Measurements from ENCODE around the gene KATNB1. TPM values are rescaled to one million over a fixed set of nuclear protein-coding genes. Genes with fewer than 3 reads are reported as not detected.

Gene KATNB1
- polyA plus RNA-seq, 1 of the 3 experiments (the other 2 are of a cell fraction): 43.7 TPM

DNA sequence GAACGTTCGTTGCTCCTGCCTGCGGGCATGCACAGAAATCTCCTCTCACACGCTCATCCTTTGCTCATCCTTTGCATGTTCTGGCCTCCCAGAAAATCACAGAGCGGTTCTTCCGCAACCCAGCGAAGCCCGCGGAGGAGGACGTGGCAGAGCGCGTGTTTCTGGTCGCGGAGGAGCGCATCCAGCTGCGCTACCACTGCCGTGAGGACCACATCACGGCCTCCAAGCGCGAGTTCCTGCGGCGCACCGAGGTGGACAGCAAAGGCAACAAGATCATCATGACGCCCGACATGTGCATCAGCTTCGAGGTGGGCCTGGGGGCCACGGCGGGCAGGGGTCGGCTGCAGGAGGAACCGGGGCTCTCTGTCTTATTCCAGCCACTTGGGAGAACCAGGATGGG is 9.6 kb upstream of the KATNB1 start:
- no peaks in the 10 kb centered on the region for H3K79me2 ChIP-seq (ENCODE audit: insufficient read depth)
- CTCF ChIA-PET: interaction anchor here (1.5 to 1.7 kb wide), 2 partner anchors 149 to 151 kb away, joined by 3 read pairs; no protein-coding TSS in a partner anchor

DNA sequence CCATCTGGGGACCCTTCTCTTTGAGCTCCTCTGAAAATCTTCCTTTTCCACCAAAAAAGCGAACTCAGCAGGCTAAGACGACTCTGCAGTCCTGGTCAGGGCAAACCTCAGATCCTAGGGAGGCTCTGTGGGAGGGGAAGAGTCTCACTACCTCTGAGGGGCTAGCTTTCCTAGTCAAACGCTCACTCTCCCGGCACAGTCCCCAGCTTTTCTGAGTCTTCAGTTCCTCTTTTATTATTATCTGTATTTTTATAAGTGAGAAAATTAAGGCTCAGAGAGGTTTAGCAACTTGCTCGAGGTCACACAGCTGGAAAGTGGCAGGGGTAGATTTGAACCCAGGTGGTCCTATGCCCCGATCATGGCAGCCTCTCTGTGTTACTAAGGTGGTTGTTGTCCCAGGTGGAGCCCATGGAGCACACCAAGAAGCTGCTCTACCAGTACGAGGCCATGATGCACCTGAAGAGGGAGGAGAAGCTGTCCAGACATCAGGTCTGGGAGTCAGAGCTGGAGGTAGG is 9.1 kb upstream of the KATNB1 start:
- ChIA-PET POLR2A (interaction anchor here (1.0 kb wide), 1 partner anchor 9 kb away, joined by 3 read pairs; the partner anchor contains the start of gene KATNB1), CTCF (interaction anchor here (1.7 kb wide), 2 partner anchors 136 to 150 kb away, joined by 3 to 5 read pairs; no protein-coding TSS in a partner anchor)
- no peak overlapping the region for H3K27ac ChIP-seq (ENCODE audit: low read depth in 2 of 2, low read length in 1 of 2)
- H4K20me1 ChIP-seq (ENCODE audit: insufficient read depth): no peaks in the 10 kb centered on the region
- no peak overlapping the region for H2AFZ ChIP-seq (ENCODE audit: low read depth)
- H3K9me3 ChIP-seq: no peaks in the 10 kb centered on the region
- WGBS (ENCODE audit: low lambda C conversion rate): 36% methylated on average over 7 of the region's 7 CpGs
- H3K4me1 ChIP-seq (ENCODE audit: control insufficient read depth in 1 of 2, insufficient read depth in 2 of 2, low read depth in 1 of 2, low read length in 1 of 2): peaks cover 0 to 6% of the 10 kb centered on the region in 2 experiments; a peak in 1 of 4 replicates
- no peaks in the 10 kb centered on the region for H3F3A ChIP-seq (replicated peaks; ENCODE audit: insufficient read depth)
- no peaks in the 10 kb centered on the region for H3K36me3 ChIP-seq (replicated peaks in 1 of 2; ENCODE audit: control insufficient read depth in 1 of 2, insufficient read depth in 2 of 2, low read length in 1 of 2)
- no peaks in the 10 kb centered on the region for H3K9me2 ChIP-seq
- no peak overlapping the region for H3K9ac ChIP-seq
- no peak overlapping the region for H3K4me3 ChIP-seq (ENCODE audit: low read depth in 2 of 2, low read length in 1 of 2)
- no peaks in the 10 kb centered on the region for H3K79me2 ChIP-seq (ENCODE audit: insufficient read depth)
- H3K4me2 ChIP-seq: no peak overlapping the region
- no peak for DNase-seq
- no peak for TF ChIP-seq TEAD4 (IDR thresholded peaks at IDR 0.05; ENCODE audit: borderline replicate concordance, insufficient read depth)
- no peaks in the 10 kb centered on the region; the same call in 1 of the 2 replicates for H3K27me3 ChIP-seq (ENCODE audit: insufficient read depth)

More for the DNA sequence above, 9.6 kb upstream of the KATNB1 start:
- no peak for TF ChIP-seq JUND (IDR thresholded peaks at IDR 0.05)
- no peak for TF ChIP-seq TEAD4 (IDR thresholded peaks at IDR 0.05; ENCODE audit: borderline replicate concordance, insufficient read depth)
- no peak for TF ChIP-seq MEF2A (IDR thresholded peaks at IDR 0.05; ENCODE audit: borderline replicate concordance, low read depth)
- TF ChIP-seq, protein P1, sequence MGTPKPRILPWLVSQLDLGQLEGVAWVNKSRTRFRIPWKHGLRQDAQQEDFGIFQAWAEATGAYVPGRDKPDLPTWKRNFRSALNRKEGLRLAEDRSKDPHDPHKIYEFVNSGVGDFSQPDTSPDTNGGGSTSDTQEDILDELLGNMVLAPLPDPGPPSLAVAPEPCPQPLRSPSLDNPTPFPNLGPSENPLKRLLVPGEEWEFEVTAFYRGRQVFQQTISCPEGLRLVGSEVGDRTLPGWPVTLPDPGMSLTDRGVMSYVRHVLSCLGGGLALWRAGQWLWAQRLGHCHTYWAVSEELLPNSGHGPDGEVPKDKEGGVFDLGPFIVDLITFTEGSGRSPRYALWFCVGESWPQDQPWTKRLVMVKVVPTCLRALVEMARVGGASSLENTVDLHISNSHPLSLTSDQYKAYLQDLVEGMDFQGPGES (IDR thresholded peaks at IDR 0.05; ENCODE audit: low read depth, low read length): no peak
- TF ChIP-seq ELF1 (IDR thresholded peaks at IDR 0.05): no peak
- no peak for TF ChIP-seq EZH2phosphoT487 (IDR thresholded peaks at IDR 0.05; ENCODE audit: borderline replicate concordance, low read depth)
- Histone ChIP-seq H3K36me3 (replicated peaks in 1 of 2; ENCODE audit: control insufficient read depth in 1 of 2, insufficient read depth in 2 of 2, low read length in 1 of 2) (no peaks in the 10 kb centered on the region), H3K4me3 (ENCODE audit: low read depth in 2 of 2, low read length in 1 of 2) (no peak overlapping the region), H3K27me3 (ENCODE audit: insufficient read depth) (no peaks in the 10 kb centered on the region; the same call in 1 of the 2 replicates), H3K9me3 (no peaks in the 10 kb centered on the region), H2AFZ (ENCODE audit: low read depth) (no peak overlapping the region), H3K27ac (ENCODE audit: low read depth in 2 of 2, low read length in 1 of 2) (no peak overlapping the region), H3F3A (replicated peaks; ENCODE audit: insufficient read depth) (no peaks in the 10 kb centered on the region), H3K4me2 (no peak overlapping the region), H3K4me1 (ENCODE audit: control insufficient read depth in 1 of 2, insufficient read depth in 2 of 2, low read depth in 1 of 2, low read length in 1 of 2) (peaks cover 0 to 7% of the 10 kb centered on the region in 2 experiments; a peak in 1 of 4 replicates), H3K9ac (no peak overlapping the region), H3K9me2 (no peaks in the 10 kb centered on the region), H4K20me1 (ENCODE audit: insufficient read depth) (no peaks in the 10 kb centered on the region)
- 85% methylated on average over 30 of the region's 30 CpGs for WGBS (ENCODE audit: low lambda C conversion rate)
- DNase-seq: no peak
- POLR2A ChIA-PET: interaction anchor here (1.0 kb wide), 1 partner anchor 9 kb away, joined by 3 read pairs; the partner anchor contains the start of gene KATNB1

DNA sequence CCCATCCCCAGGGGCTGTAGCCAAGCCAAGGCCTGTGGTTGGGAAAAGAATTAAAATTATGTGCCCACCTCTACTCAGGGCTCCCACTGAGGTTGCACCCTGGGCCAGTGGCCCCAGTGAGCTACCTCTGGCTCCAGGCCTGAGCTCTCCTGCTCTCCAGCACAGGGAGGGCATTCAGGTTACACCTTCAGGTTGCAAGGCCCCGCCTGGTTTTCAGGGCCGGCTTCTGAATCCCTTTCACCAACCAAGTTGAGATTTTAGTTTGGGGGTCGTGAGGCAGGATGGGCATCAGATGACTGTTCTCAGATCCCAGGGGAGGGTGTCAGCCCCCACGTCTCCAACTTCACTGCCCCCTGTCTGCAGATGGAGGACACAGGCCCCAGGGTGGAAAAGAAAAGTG is 8.0 kb upstream of the KATNB1 start:
- no peaks in the 10 kb centered on the region for H3K79me2 ChIP-seq (ENCODE audit: insufficient read depth)
- no peaks in the 10 kb centered on the region for H4K20me1 ChIP-seq (ENCODE audit: insufficient read depth)
- no peaks in the 10 kb centered on the region; the same call in 1 of the 2 replicates for H3K27me3 ChIP-seq (ENCODE audit: insufficient read depth)
- no peak overlapping the region for H3K27ac ChIP-seq (ENCODE audit: low read depth in 2 of 2, low read length in 1 of 2)
- H3K9me2 ChIP-seq: no peaks in the 10 kb centered on the region
- ChIA-PET CTCF (interaction anchor here (0.6 to 1.7 kb wide), 4 partner anchors 64 to 172 kb away, joined by 3 to 5 read pairs (median 3); no protein-coding TSS in a partner anchor), POLR2A (no interaction called here)
- WGBS (ENCODE audit: low lambda C conversion rate): 38% methylated on average over 4 of the region's 4 CpGs
- no peaks in the 10 kb centered on the region for H3K9me3 ChIP-seq
- DNase-seq: no peak
- H3K4me2 ChIP-seq: no peak overlapping the region
- no peak overlapping the region for H3K4me3 ChIP-seq (ENCODE audit: low read depth in 2 of 2, low read length in 1 of 2)
- no peaks in the 10 kb centered on the region for H3K36me3 ChIP-seq (replicated peaks in 1 of 2; ENCODE audit: control insufficient read depth in 1 of 2, insufficient read depth in 2 of 2, low read length in 1 of 2)
- peaks cover 5% of the 10 kb centered on the region for H3F3A ChIP-seq (replicated peaks; ENCODE audit: insufficient read depth)
- H2AFZ ChIP-seq (ENCODE audit: low read depth): no peak overlapping the region
- H3K9ac ChIP-seq: no peak overlapping the region
- H3K4me1 ChIP-seq (ENCODE audit: control insufficient read depth in 1 of 2, insufficient read depth in 2 of 2, low read depth in 1 of 2, low read length in 1 of 2): no peaks in the 10 kb centered on the region
- TF ChIP-seq, protein P2, sequence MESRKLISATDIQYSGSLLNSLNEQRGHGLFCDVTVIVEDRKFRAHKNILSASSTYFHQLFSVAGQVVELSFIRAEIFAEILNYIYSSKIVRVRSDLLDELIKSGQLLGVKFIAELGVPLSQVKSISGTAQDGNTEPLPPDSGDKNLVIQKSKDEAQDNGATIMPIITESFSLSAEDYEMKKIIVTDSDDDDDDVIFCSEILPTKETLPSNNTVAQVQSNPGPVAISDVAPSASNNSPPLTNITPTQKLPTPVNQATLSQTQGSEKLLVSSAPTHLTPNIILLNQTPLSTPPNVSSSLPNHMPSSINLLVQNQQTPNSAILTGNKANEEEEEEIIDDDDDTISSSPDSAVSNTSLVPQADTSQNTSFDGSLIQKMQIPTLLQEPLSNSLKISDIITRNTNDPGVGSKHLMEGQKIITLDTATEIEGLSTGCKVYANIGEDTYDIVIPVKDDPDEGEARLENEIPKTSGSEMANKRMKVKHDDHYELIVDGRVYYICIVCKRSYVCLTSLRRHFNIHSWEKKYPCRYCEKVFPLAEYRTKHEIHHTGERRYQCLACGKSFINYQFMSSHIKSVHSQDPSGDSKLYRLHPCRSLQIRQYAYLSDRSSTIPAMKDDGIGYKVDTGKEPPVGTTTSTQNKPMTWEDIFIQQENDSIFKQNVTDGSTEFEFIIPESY (IDR thresholded peaks at IDR 0.05; ENCODE audit: borderline replicate concordance, low read depth): no peak
- TF ChIP-seq SIN3A (IDR thresholded peaks at IDR 0.05; ENCODE audit: borderline replicate concordance, low read depth, low read length): no peak
- no peak for TF ChIP-seq JUND (IDR thresholded peaks at IDR 0.05)
- TF ChIP-seq FOXJ3 (CRISPR knock-in tag; IDR thresholded peaks at IDR 0.05): no peak
- no peak for TF ChIP-seq RXRA (IDR thresholded peaks at IDR 0.05; ENCODE audit: borderline replicate concordance, low read depth)
- no peak for TF ChIP-seq TCF12 (IDR thresholded peaks at IDR 0.05)
- no peak for TF ChIP-seq MXI1 (IDR thresholded peaks at IDR 0.05; ENCODE audit: low read depth, low read length)
- no peak for TF ChIP-seq POLR2AphosphoS5 (IDR thresholded peaks at IDR 0.05; ENCODE audit: low read depth, low read length)
- TF ChIP-seq RCOR1 (IDR thresholded peaks at IDR 0.05; ENCODE audit: low read length): no peak
- TF ChIP-seq RAD21 (IDR thresholded peaks at IDR 0.05; ENCODE audit: low read length): no peak
- no peak for TF ChIP-seq FOXM1 (IDR thresholded peaks at IDR 0.05; ENCODE audit: low read depth)
- no peak for TF ChIP-seq GATA2 (CRISPR knock-in tag; IDR thresholded peaks at IDR 0.05)
- no peak for TF ChIP-seq NFIC (IDR thresholded peaks at IDR 0.05; ENCODE audit: borderline replicate concordance)
- no peak for TF ChIP-seq EZH2phosphoT487 (IDR thresholded peaks at IDR 0.05; ENCODE audit: borderline replicate concordance, low read depth)
- TF ChIP-seq, protein P1 (IDR thresholded peaks at IDR 0.05; ENCODE audit: low read depth, low read length): no peak
